MM.1S (cell line): ENCODE results near the gene ROCK1.
"Not testable (repeated sequence)": the region's sequence is repeated elsewhere in the genome, so short reads cannot be mapped to it uniquely, and the experiment has no call there.

Experiments used
- DNase-seq: peaks from one replicate; pipeline ENCODE4 v3.0.0-alpha.2; 2015
- H2AFZ ChIP-seq: fragments of 300-600 bp; sonication (generic); 2 replicates; pipeline ENCODE4 v1.6.0; 2016; ENCODE audit warnings: antibody characterized with exemption, low read length
- H3F3A ChIP-seq: fragments of 300-600 bp; sonication (generic); 2 replicates; pipeline ENCODE4 v1.6.1; 2016; ENCODE audit warnings: mild to moderate bottlenecking, antibody characterized with exemption, low read length, moderate library complexity, mixed read lengths; ENCODE audit not compliant: insufficient read depth
- H3K27ac ChIP-seq: fragments of 300-600 bp; sonication (generic); 2 replicates; pipeline ENCODE4 v1.5.1; 2016; ENCODE audit warnings: mild to moderate bottlenecking, low read length
- H3K27me3 ChIP-seq: fragments of 300-600 bp; sonication (generic); replicated peaks from 2 replicates; pipeline ENCODE4 v1.6.0; 2016; ENCODE audit warnings: low read length; ENCODE audit not compliant: insufficient read depth
- H3K36me3 ChIP-seq: fragments of 300-600 bp; sonication (generic); replicated peaks from 2 replicates; pipeline ENCODE4 v1.6.1; 2016; ENCODE audit warnings: mild to moderate bottlenecking, low read length, mixed read lengths; ENCODE audit not compliant: insufficient read depth
- H3K4me1 ChIP-seq: fragments of 300-600 bp; sonication (generic); 2 replicates; pipeline ENCODE4 v1.6.1; 2016; ENCODE audit warnings: low read length, mixed read lengths
- H3K4me2 ChIP-seq: fragments of 300-600 bp; sonication (generic); 2 replicates; pipeline ENCODE4 v1.6.0; 2016; ENCODE audit warnings: low read depth, low read length
- H3K4me3 ChIP-seq: fragments of 300-600 bp; sonication (generic); 2 replicates; pipeline ENCODE4 v1.5.1; 2016; ENCODE audit warnings: low read length, mixed read lengths
- H3K79me2 ChIP-seq: fragments of 300-600 bp; sonication (generic); 2 replicates; pipeline ENCODE4 v1.6.1; 2016; ENCODE audit warnings: mixed run types, low read length, mixed read lengths
- H3K9ac ChIP-seq: fragments of 300-600 bp; sonication (generic); 2 replicates; pipeline ENCODE4 v1.6.1; 2016; ENCODE audit warnings: low read length, mixed read lengths
- H3K9me2 ChIP-seq: fragments of 300-600 bp; sonication (generic); replicated peaks from 2 replicates; pipeline ENCODE4 v1.6.1; 2016; ENCODE audit warnings: mild to moderate bottlenecking, low read length, mixed read lengths; ENCODE audit not compliant: insufficient read depth
- H3K9me3 ChIP-seq: fragments of 300-600 bp; sonication (generic); replicated peaks from 2 replicates; pipeline ENCODE4 v1.6.1; 2016; ENCODE audit warnings: mild to moderate bottlenecking, low read length, mixed read lengths; ENCODE audit not compliant: insufficient read depth
- H4K20me1 ChIP-seq: fragments of 300-600 bp; sonication (generic); 2 replicates; pipeline ENCODE4 v1.6.1; 2016; ENCODE audit warnings: mild to moderate bottlenecking, low read length, moderate library complexity, mixed read lengths; ENCODE audit not compliant: insufficient read depth
- CTCF ChIP-seq: fragments of 300-600 bp; sonication (generic); IDR thresholded peaks from 2 replicates; pipeline ENCODE4 v1.5.1; 2016; ENCODE audit warnings: antibody characterized with exemption, low read length, mixed read lengths

ROCK1 gene

GRCh38 chr18:20960735-20961134 lies 150.9 kb downstream of the ROCK1 start:
- Histone ChIP-seq H3K27ac (no peak overlapping the region), H3K27me3 (no peaks in the 10 kb centered on the region), H3K79me2 (no peaks in the 10 kb centered on the region), H3K4me3 (no peak overlapping the region), H3K4me2 (no peak overlapping the region), H3K36me3 (no peaks in the 10 kb centered on the region), H3K9me2 (no peaks in the 10 kb centered on the region), H3K4me1 (no peaks in the 10 kb centered on the region), H2AFZ (no peak overlapping the region), H3F3A (no peaks in the 10 kb centered on the region), H4K20me1 (no peaks in the 10 kb centered on the region), H3K9me3 (no peaks in the 10 kb centered on the region), H3K9ac (no peak overlapping the region)
- TF ChIP-seq CTCF = no peak
- no peak for DNase-seq

GRCh38 chr18:20950827-20951226 lies 160.8 kb downstream of the ROCK1 start:
- H3K9me3 ChIP-seq, H3K79me2 ChIP-seq, H3K36me3 ChIP-seq, H3K27ac ChIP-seq, H3F3A ChIP-seq, DNase-seq, H3K27me3 ChIP-seq, H3K4me1 ChIP-seq, H4K20me1 ChIP-seq, H3K4me3 ChIP-seq, H3K9me2 ChIP-seq, H3K4me2 ChIP-seq, H2AFZ ChIP-seq, H3K9ac ChIP-seq: not testable (repeated sequence)
